CD4-positive, alpha-beta T cell (primary cell): Measurements from ENCODE around the gene MARS2. TPM values are rescaled to one million over a fixed set of nuclear protein-coding genes. Genes with fewer than 3 reads are reported as not detected.

Source experiments
- ATAC-seq: fragments of 200-7000 bp; cut with Tn5 transposase; one replicate; pipeline ENCODE4 v1.10.0; 2022; ENCODE audit warnings: mild to moderate bottlenecking; ENCODE audit not compliant: poor library complexity
- CTCF ChIA-PET: fragments of 350-600 bp; sonication (Branson Sonifier 250); formaldehyde crosslinking; loops from one replicate; lab custom pipeline; 2021; ENCODE audit warnings: antibody characterized with exemption, inconsistent platforms; lab: Charles Lee
- POLR2A ChIA-PET: fragments of 350-600 bp; sonication (Branson Sonifier 250); formaldehyde crosslinking; loops from one replicate; lab custom pipeline; 2021; ENCODE audit warnings: antibody characterized with exemption, inconsistent platforms; lab: Charles Lee
- DNase-seq, 14 experiments: peaks; one replicate each; pipeline ENCODE4 v3.0.0-alpha.2; 2013 to 2020; ENCODE audit warnings: mixed read lengths in 2 of 14
- H3K27ac ChIP-seq, 2 donors: one replicate each; pipeline versions ENCODE4 v1.5.1 to v1.7.0; 2013; ENCODE audit warnings: low read length in 2 of 2, low read depth in 1 of 2, mild to moderate bottlenecking in 1 of 2
- H3K27me3 ChIP-seq, 2 experiments: 1 replicate in 1 of 2; 2 replicates in 1 of 2; pipeline versions ENCODE4 v1.6.1 to v1.7.0; 2013; ENCODE audit warnings: low read length in 2 of 2, control low read depth in 1 of 2, mild to moderate bottlenecking in 1 of 2, moderate library complexity in 1 of 2; ENCODE audit not compliant: insufficient read depth in 2 of 2, control insufficient read depth in 1 of 2
- H3K36me3 ChIP-seq: one replicate; pipeline ENCODE4 v1.6.1; 2013; ENCODE audit warnings: low read length, control low read depth; ENCODE audit not compliant: insufficient read depth
- H3K4me1 ChIP-seq: one replicate; pipeline ENCODE4 v1.6.1; 2013; ENCODE audit warnings: low read length, control low read depth; ENCODE audit not compliant: insufficient read depth
- H3K4me3 ChIP-seq: one replicate; pipeline ENCODE4 v1.5.1; 2013; ENCODE audit warnings: mild to moderate bottlenecking, low read length, moderate library complexity
- H3K9me3 ChIP-seq, 2 experiments: 1 replicate in 1 of 2; 2 replicates in 1 of 2; pipeline versions ENCODE4 v1.6.1 to v1.7.0; 2013; ENCODE audit warnings: low read length in 2 of 2, mild to moderate bottlenecking in 2 of 2, control low read depth in 1 of 2, moderate library complexity in 1 of 2; ENCODE audit not compliant: control insufficient read depth in 1 of 2, insufficient read depth in 1 of 2
- H3K27ac Mint-ChIP-seq: one replicate; pipeline ENCODE4 v1.8.0; 2020; ENCODE audit warnings: mixed read lengths
- H3K27me3 Mint-ChIP-seq: one replicate; pipeline ENCODE4 v1.8.0; 2021; ENCODE audit warnings: mixed read lengths
- H3K36me3 Mint-ChIP-seq: one replicate; pipeline ENCODE4 v1.8.0; 2021; ENCODE audit warnings: low read depth, mixed read lengths
- H3K4me1 Mint-ChIP-seq: one replicate; pipeline ENCODE4 v1.8.0; 2021; ENCODE audit warnings: low read depth, mixed read lengths
- H3K4me3 Mint-ChIP-seq: one replicate; pipeline ENCODE4 v1.8.0; 2020; ENCODE audit warnings: mild to moderate bottlenecking, mixed read lengths
- H3K9me3 Mint-ChIP-seq: one replicate; pipeline ENCODE4 v1.8.0; 2020; ENCODE audit warnings: mixed read lengths
- CTCF ChIP-seq: fragments of 200-600 bp; IDR thresholded peaks from one replicate; pipeline ENCODE4 v1.8.0; 2022; ENCODE audit warnings: antibody characterized with exemption, mild to moderate bottlenecking
- intact Hi-C, 2 experiments: fragments of 100-400 bp; cut with DNase I in 1 of 2; cut with micrococcal nuclease in 1 of 2; formaldehyde crosslinking; loops; one replicate each; pipeline versions ENCODE4 v1.15.1 to v1.9.0; 2023 to 2025; cut with DNase I, micrococcal nuclease
- total RNA-seq, 174 experiments: library from RNA in 2 of 174; stranded (reverse) in 2 of 174; gene quantifications; one replicate each; pipeline ENCODE4 v1.2.3 and lab custom pipeline; 2021 to 2026

The MARS2 gene
- total RNA-seq, 2 experiments from 2014 or later: 7.2 to 7.8 TPM

- H3K27ac ChIP-seq: no peak overlapping the region
- H3K4me3 ChIP-seq: no peak overlapping the region
- DNase-seq (no peak), ATAC-seq (no peak)
- H3K27me3 ChIP-seq: peaks cover 5 to 9% of the 10 kb centered on the region in 2 experiments
- Mint-ChIP-seq H3K4me3 (no peak overlapping the region), H3K4me1 (no peaks in the 10 kb centered on the region), H3K9me3 (peaks cover 2% of the 10 kb centered on the region), H3K27ac (no peak overlapping the region), H3K36me3 (peaks cover 1% of the 10 kb centered on the region), H3K27me3 (peaks cover 30% of the 10 kb centered on the region)
- intact Hi-C loops: no loop called here
- H3K36me3 ChIP-seq: no peaks in the 10 kb centered on the region
- TF ChIP-seq CTCF: no peak
- no peaks in the 10 kb centered on the region for H3K4me1 ChIP-seq
- POLR2A ChIA-PET: no interaction called here
- H3K9me3 ChIP-seq: peaks cover 4 to 11% of the 10 kb centered on the region in 2 experiments
- CTCF ChIA-PET: no interaction called here
These were observed 32.7 kb upstream of the MARS2 start for GRCh38 chr2:197672371-197672893.

GRCh38 chr2:197673106-197673505 lies 32.1 kb upstream of the MARS2 start:
- peaks cover 5 to 9% of the 10 kb centered on the region in 2 experiments for H3K27me3 ChIP-seq
- peaks cover 36% of the 10 kb centered on the region for H3K27me3 Mint-ChIP-seq
- intact Hi-C loops: no loop called here
- ATAC-seq (no peak), DNase-seq (no peak)
- no peak overlapping the region for H3K27ac ChIP-seq
- peaks cover 0 to 5% of the 10 kb centered on the region in 2 experiments for H3K9me3 ChIP-seq
- no peaks in the 10 kb centered on the region for H3K4me1 ChIP-seq
- POLR2A ChIA-PET: no interaction called here
- no peak overlapping the region for H3K27ac Mint-ChIP-seq
- no peaks in the 10 kb centered on the region for H3K9me3 Mint-ChIP-seq
- H3K4me1 Mint-ChIP-seq: no peaks in the 10 kb centered on the region
- H3K4me3 ChIP-seq: no peak overlapping the region
- no peaks in the 10 kb centered on the region for H3K36me3 ChIP-seq
- no peak overlapping the region for H3K4me3 Mint-ChIP-seq
- CTCF ChIA-PET: no interaction called here
- no peak for TF ChIP-seq CTCF
- no peaks in the 10 kb centered on the region for H3K36me3 Mint-ChIP-seq

GRCh38 chr2:197673606-197674005 lies 31.6 kb upstream of the MARS2 start:
- Mint-ChIP-seq H3K4me3 (no peak overlapping the region), H3K27me3 (peaks cover 39% of the 10 kb centered on the region), H3K9me3 (no peaks in the 10 kb centered on the region), H3K36me3 (no peaks in the 10 kb centered on the region), H3K27ac (no peak overlapping the region), H3K4me1 (no peaks in the 10 kb centered on the region)
- intact Hi-C loops: no loop called here
- Histone ChIP-seq H3K36me3 (no peaks in the 10 kb centered on the region), H3K9me3 (no peaks in the 10 kb centered on the region), H3K27me3 (peaks cover 5 to 9% of the 10 kb centered on the region in 2 experiments), H3K4me3 (no peak overlapping the region), H3K4me1 (no peaks in the 10 kb centered on the region), H3K27ac (no peak overlapping the region)
- no peak for DNase-seq
- ChIA-PET POLR2A (no interaction called here), CTCF (no interaction called here)
- ATAC-seq: no peak
- no peak for TF ChIP-seq CTCF
